AG08396 (cell line): ENCODE data around the gene ENOSF1.
A peak's percentile ranks its signal among the peaks of the same experiment; 100 is the strongest.

Experiments used
- DNase-seq: peaks from one replicate; pipeline ENCODE4 v3.0.0; 2012; ENCODE audit warnings: low spot score, mixed read lengths

The ENOSF1 gene

DNA sequence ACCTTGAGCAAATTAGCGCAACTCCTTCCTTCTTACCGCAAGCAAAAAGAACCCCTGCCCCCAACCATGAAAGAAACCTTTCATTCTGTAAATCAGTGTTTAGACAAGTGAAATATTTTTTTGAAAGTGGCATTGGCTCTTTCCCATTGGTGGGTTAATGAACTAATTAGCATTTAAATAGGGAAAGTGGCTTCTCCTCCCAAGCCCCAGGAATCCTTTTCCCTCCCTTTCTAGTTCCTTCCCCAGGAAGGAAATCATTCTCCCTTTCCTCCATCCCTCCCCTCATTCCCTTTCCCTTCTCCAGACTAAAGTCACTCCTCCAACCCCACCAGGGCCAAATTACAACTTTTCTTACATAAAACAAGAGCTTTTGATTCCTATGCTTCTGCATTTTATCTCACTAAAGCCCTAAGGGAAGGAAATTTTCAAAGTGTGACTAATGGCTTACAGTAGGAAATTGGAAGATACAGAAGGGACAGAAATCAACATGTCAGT is 77.8 kb downstream of the ENOSF1 start:
- DNase-seq = no peak

DNA sequence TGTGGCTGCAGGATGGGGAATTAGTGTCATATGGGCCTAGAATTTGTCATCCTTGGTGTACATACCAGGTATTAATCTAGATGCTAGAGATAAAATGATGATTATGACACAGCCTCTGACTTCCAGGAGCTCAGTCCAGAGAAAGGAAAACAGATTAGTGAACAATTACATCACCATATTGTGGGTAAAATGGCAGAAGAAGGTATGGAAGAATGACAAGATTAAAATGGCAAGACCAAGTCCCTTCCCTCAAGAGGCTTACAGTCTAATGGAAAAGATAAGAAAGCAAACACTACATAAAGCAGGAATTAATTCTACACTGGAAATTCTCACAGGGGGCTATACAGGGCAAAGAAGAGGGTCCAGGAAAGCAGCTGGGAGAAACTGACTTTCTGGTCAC is 80.9 kb downstream of the ENOSF1 start:
- DNase-seq = no peak

DNA sequence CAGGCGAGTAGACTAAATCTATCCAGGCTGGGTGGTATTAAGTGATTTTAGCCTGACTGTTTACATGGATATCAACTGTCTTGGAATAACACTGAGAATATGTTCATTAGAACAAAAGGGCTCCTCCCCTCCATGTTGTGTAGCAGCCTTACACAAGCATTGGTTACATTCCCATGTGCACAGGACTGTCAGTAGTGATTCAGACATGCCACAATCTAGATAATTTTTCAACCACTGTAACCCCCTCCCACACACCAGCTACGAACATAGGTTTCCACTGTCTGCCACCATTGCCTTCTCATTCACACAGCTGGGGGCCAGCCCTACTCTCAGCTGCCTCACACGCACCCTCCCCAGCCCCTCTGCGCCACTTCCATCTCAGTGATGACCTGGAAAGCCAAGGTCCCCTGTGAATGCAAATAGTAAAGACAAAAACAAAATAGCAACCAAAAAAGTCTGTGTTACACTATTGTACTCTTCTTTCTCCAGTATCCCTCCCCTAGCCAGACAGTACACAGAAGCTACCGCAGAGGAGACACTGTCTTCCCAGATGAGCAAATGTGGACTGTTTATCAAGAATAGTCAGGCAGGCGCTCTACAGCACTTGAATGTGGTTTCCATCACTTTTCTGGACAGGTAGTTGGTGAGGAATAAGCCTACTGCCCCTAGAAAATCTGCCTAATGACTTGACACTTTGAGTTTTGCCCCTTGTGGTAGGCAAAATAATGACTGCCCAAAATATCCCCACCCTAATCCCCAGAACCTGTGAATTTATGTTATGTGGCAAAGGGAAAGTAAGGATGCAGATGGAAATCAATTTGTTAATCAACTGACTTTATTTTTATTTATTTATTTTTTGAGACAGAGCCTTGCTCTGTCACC is 82.9 kb downstream of the ENOSF1 start:
- DNase-seq = no peak

DNA sequence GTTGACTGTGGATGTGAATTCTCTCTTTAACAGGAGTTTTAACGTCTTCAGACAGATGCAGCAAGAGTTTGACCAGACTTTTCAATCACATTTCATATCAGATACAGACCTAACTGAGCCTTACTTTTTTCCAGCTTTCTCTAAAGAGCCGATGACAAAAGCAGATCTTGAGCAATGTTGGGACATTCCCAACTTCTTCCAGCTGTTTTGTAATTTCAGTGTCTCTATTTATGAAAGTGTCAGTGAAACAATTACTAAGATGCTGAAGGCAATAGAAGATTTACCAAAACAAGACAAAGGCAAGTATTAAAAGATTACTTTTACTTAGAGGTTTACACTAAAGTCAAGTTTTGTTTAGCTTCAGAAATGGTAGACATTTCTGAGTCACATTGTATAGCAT is 85.2 kb downstream of the ENOSF1 start:
- DNase-seq = no peak

DNA sequence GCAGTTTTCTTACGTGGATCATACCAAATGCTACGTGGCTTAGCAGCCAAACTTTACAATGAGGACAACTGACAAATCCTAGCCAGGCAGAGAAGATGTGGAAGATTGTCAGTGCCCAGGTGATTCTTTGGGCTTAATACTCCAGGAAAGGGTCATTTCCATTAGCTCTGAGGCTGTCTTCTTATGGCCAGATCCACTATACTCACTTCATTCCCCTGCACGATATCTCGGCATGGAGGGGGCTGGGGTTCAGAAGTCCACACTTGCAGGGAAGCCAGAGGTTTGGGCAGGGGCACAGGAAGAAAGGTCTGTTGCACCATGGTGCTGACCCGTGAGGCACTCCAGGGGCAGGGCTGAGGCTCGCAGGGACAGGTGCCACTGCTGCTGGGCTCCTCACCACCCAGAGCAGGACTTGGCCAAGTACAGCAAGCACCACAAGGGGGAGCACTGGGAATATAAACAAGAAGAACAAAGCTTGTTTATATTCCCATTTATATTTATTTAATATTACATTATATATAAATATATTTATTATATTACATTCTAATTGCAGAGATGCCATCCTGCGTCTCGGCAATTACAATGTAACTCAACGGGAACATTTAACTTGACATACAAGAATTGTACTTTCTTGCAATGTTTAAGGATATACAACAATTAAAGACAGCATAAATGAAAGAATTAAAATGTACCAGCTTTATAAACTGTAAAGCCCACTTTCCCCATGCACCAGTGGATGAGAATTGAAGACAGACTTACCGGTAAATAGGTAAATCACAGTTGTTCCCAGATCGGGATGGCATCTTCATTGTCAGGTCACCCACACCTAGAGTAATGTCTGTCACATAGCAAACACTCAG is 88.4 kb downstream of the ENOSF1 start:
- DNase-seq = peak; percentile 49

DNA sequence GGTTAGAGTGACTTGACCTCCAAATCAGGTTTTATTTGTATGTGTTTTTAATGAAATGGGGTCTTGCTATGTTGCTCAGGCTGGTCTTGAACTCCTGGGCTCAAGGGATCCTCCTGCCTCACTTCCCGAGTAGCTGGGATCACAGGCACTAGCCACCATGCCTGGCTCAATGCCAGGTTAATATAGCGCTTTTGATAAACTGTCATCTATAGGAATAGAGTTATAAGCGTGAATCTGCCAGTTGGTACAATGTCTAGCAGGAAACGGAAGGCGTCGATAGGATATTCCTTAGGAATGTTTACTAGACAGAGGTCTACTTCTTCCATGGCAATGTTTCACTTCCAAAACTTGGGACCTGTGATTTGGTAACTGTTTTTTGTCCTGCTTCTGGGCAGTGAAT is 90.1 kb downstream of the ENOSF1 start:
- no peak for DNase-seq

DNA sequence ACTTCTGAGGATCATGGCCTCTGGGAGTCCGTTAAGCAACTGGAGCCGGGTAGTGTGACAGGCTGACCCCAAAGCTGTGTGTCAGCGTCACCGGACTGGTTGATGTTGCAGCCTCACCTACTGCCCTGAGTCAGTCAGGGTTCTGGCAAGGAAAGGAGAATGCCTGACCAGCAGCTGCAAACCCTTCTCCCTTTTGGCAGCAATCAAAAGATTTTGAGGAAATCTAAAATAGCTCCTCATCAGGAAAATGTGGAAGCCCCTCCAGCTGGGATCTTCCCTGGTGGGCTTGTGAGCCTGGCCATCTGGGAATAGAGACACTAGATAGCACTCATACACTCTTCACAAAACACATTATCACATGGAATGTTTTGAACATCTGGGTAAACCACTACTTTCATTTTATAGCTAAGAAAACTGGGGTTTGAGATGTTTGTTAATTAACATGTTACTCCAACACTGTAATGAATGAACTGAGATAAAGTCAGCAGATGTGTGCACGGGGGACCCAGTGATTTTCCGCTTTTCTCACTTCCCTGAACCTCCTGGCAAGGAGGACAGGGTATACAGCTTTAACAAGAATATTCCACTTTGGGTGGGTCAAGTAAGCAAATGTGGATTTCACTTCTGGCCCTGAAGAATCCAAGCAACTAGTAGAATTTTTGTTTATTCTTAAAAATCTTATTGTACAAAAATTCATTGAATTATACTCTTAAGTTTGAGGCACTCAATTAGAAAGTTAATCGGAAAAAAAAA is 91.0 kb downstream of the ENOSF1 start:
- peak; percentile 68 for DNase-seq
